Subcutaneous adipose tissue (tissue), 4 donors: Measurements from ENCODE around the gene CDON. TPM values are rescaled to one million over a fixed set of nuclear protein-coding genes. Genes with fewer than 3 reads are reported as not detected.

Source experiments
- CTCF ChIP-seq: fragments of 450-650 bp; IDR thresholded peaks from one replicate; pipeline ENCODE4 v1.5.1; 2016; ENCODE audit warnings: low read depth, mild to moderate bottlenecking, control low read depth, antibody characterized with exemption, moderate library complexity
- total RNA-seq, 4 donors: library from RNA; depleted of rRNA; stranded (reverse); fragments of >200 nt; gene quantifications; one replicate each; pipeline ENCODE4 v1.1.0, GENCODE V29; 2016

CDON gene
- total RNA-seq, 4 donors from 2014 or later = 16.7 to 30.0 (median 20.3) TPM

- TF ChIP-seq CTCF = no peak
Observed at GRCh38 chr11:125925804-125926203, 136.9 kb downstream of the CDON start.

- TF ChIP-seq CTCF = no peak
Observed at GRCh38 chr11:125925247-125925740, 137.4 kb downstream of the CDON start.

- no peak for TF ChIP-seq CTCF
Observed at GRCh38 chr11:125924384-125925007, 138.2 kb downstream of the CDON start.

GRCh38 chr11:125923633-125924032 is 139.0 kb downstream of the CDON start:
- TF ChIP-seq CTCF = no peak

GRCh38 chr11:125923012-125923579 is 139.6 kb downstream of the CDON start:
- no peak for TF ChIP-seq CTCF

GRCh38 chr11:125922156-125922555 is 140.5 kb downstream of the CDON start:
- no peak for TF ChIP-seq CTCF

- no peak for TF ChIP-seq CTCF
Observed at GRCh38 chr11:125921042-125921441, 141.6 kb downstream of the CDON start.
